Osteocyte (in vitro differentiated cells): ENCODE results near the gene THAP7. TPM values are rescaled to one million over a fixed set of nuclear protein-coding genes. Genes with fewer than 3 reads are reported as not detected.

ENCODE experiments used
- DNase-seq: peaks from one replicate; pipeline ENCODE4 v3.0.0; 2021; ENCODE audit warnings: mixed read lengths; ENCODE audit not compliant: unreplicated experiment; ENCODE audit errors: extremely low spot score
- H3K27ac Mint-ChIP-seq: one replicate; pipeline ENCODE4 v1.8.0; 2021; ENCODE audit warnings: mild to moderate bottlenecking, mixed read lengths; ENCODE audit not compliant: unreplicated experiment
- H3K27me3 Mint-ChIP-seq: one replicate; pipeline ENCODE4 v1.8.0; 2021; ENCODE audit warnings: mixed read lengths; ENCODE audit not compliant: unreplicated experiment
- H3K36me3 Mint-ChIP-seq: one replicate; pipeline ENCODE4 v1.8.0; 2021; ENCODE audit warnings: mixed read lengths; ENCODE audit not compliant: unreplicated experiment
- H3K4me1 Mint-ChIP-seq: one replicate; pipeline ENCODE4 v1.8.0; 2021; ENCODE audit warnings: mixed read lengths; ENCODE audit not compliant: unreplicated experiment
- H3K4me3 Mint-ChIP-seq: one replicate; pipeline ENCODE4 v1.8.0; 2021; ENCODE audit warnings: mild to moderate bottlenecking, moderate library complexity, mixed read lengths; ENCODE audit not compliant: unreplicated experiment
- H3K9me3 Mint-ChIP-seq: one replicate; pipeline ENCODE4 v1.8.0; 2021; ENCODE audit warnings: mixed read lengths; ENCODE audit not compliant: unreplicated experiment
- CTCF ChIP-seq: fragments of 200-600 bp; sonication (generic); IDR thresholded peaks from 2 replicates; pipeline ENCODE4 v1.5.0; 2021; ENCODE audit warnings: antibody characterized with exemption, mild to moderate bottlenecking, moderate library complexity
- microRNA-seq: library from miRNA; unstranded; fragments of <30 nt; microRNA quantifications from one replicate; pipeline ENCODE4 v1.1.0, GENCODE V29; 2020; ENCODE audit not compliant: unreplicated experiment
- total RNA-seq: library from RNA; stranded (reverse); gene quantifications from 2 replicates; pipeline ENCODE4 v1.2.1, GENCODE V29; 2021

Gene THAP7
- total RNA-seq, 1 donor from 2014 or later: 27.0 TPM

GRCh38 chr22:20951151-20951931, 50.6 kb downstream of the THAP7 start:
- Mint-ChIP-seq H3K4me3 (no peak overlapping the region), H3K36me3 (peaks cover 27% of the 10 kb centered on the region), H3K4me1 (peaks cover 11% of the 10 kb centered on the region), H3K27ac (no peak overlapping the region), H3K27me3 (no peaks in the 10 kb centered on the region), H3K9me3 (no peaks in the 10 kb centered on the region)
- no peak for DNase-seq
- TF ChIP-seq CTCF: no peak

GRCh38 chr22:20949698-20950183, 52.2 kb downstream of the THAP7 start:
- Mint-ChIP-seq H3K27me3 (no peaks in the 10 kb centered on the region), H3K4me1 (peaks cover 24% of the 10 kb centered on the region), H3K27ac (no peak overlapping the region), H3K36me3 (peaks cover 27% of the 10 kb centered on the region), H3K9me3 (no peaks in the 10 kb centered on the region), H3K4me3 (no peak overlapping the region)
- DNase-seq: no peak
- no peak for TF ChIP-seq CTCF

Small RNA genes lying within 50 kb of the gene (microRNA-seq; reads per million reads assigned to microRNA genes)
- not detected for gene MIR649

Other genes with a start within 250 kb of the THAP7 start
- not detected in 2 replicates for gene SERPIND1, start 228.0 kb downstream of the THAP7 start, total RNA-seq
- gene PI4KA, start 143.3 kb downstream of the THAP7 start, total RNA-seq: 108 and 116 TPM in 2 replicates
- 28.0 and 30.0 TPM in 2 replicates for gene SNAP29, start 143.1 kb downstream of the THAP7 start, total RNA-seq
- gene CRKL, start 84.7 kb downstream of the THAP7 start, total RNA-seq: 56.0 and 58.8 TPM in 2 replicates
- 0.65 and 0.99 TPM in 2 replicates for gene AIFM3, start 34.9 kb downstream of the THAP7 start, total RNA-seq
- 89.4 and 91.5 TPM in 2 replicates for gene LZTR1, start 19.8 kb downstream of the THAP7 start, total RNA-seq
- 2.6 and 3.5 TPM in 2 replicates for gene P2RX6, start 13.0 kb upstream of the THAP7 start, total RNA-seq
- not detected in 2 replicates for gene SLC7A4, start 30.4 kb upstream of the THAP7 start, total RNA-seq
- not detected in 2 replicates for gene LRRC74B, start 43.8 kb upstream of the THAP7 start, total RNA-seq